ENCODE results near the gene TGFB3.

- TF ChIP-seq CTCF (IDR thresholded peaks at IDR 0.05; ENCODE audit: poor library complexity, severe bottlenecking) (no peak), REST (IDR thresholded peaks at IDR 0.05; ENCODE audit: borderline replicate concordance) (no peak), EZH2 (IDR thresholded peaks at IDR 0.05; ENCODE audit: borderline replicate concordance, insufficient read depth, low read length, poor library complexity, severe bottlenecking) (no peak), POLR2AphosphoS5 (IDR thresholded peaks at IDR 0.05) (no peak), TAF1 (IDR thresholded peaks at IDR 0.05; ENCODE audit: low read depth) (no peak)
Observed at GRCh38 chr14:76019676-76020075, 37.9 kb upstream of the TGFB3 start.
